Measurements from ENCODE around the gene UBIAD1.

The UBIAD1 gene

GRCh38 chr1:11321656-11322491 lies 48.9 kb downstream of the UBIAD1 start:
- no peak for DNase-seq (ENCODE audit: low read depth)
- TF ChIP-seq CTCF (conservative IDR thresholded peaks at IDR 0.05; ENCODE audit: control insufficient read depth, insufficient read depth, low read depth, low read length): no peak
- H3K4me3 ChIP-seq (ENCODE audit: control insufficient read depth, low read depth, low read length): no peak overlapping the region

- TF ChIP-seq CTCF (conservative IDR thresholded peaks at IDR 0.05; ENCODE audit: control insufficient read depth, insufficient read depth, low read depth, low read length): no peak
- no peak overlapping the region for H3K4me3 ChIP-seq (ENCODE audit: control insufficient read depth, low read depth, low read length)
- no peak for DNase-seq (ENCODE audit: low read depth)
Observed at GRCh38 chr1:11324567-11325165, 51.7 kb downstream of the UBIAD1 start.

GRCh38 chr1:11326070-11326469 lies 53.1 kb downstream of the UBIAD1 start:
- no peak overlapping the region for H3K4me3 ChIP-seq (ENCODE audit: control insufficient read depth, low read depth, low read length)
- TF ChIP-seq CTCF (conservative IDR thresholded peaks at IDR 0.05; ENCODE audit: control insufficient read depth, insufficient read depth, low read depth, low read length): no peak
- DNase-seq (ENCODE audit: low read depth): no peak

- DNase-seq (ENCODE audit: low read depth): no peak
- TF ChIP-seq CTCF (conservative IDR thresholded peaks at IDR 0.05; ENCODE audit: control insufficient read depth, insufficient read depth, low read depth, low read length): no peak
- no peak overlapping the region for H3K4me3 ChIP-seq (ENCODE audit: control insufficient read depth, low read depth, low read length)
Observed at GRCh38 chr1:11328444-11328843, 55.4 kb downstream of the UBIAD1 start.

GRCh38 chr1:11330411-11330810 lies 57.4 kb downstream of the UBIAD1 start:
- no peak for TF ChIP-seq CTCF (conservative IDR thresholded peaks at IDR 0.05; ENCODE audit: control insufficient read depth, insufficient read depth, low read depth, low read length)
- no peak overlapping the region for H3K4me3 ChIP-seq (ENCODE audit: control insufficient read depth, low read depth, low read length)
- DNase-seq (ENCODE audit: low read depth): no peak

- no peak for DNase-seq (ENCODE audit: low read depth)
- TF ChIP-seq CTCF (conservative IDR thresholded peaks at IDR 0.05; ENCODE audit: control insufficient read depth, insufficient read depth, low read depth, low read length): no peak
- no peak overlapping the region for H3K4me3 ChIP-seq (ENCODE audit: control insufficient read depth, low read depth, low read length)
Observed at GRCh38 chr1:11331036-11331944, 58.3 kb downstream of the UBIAD1 start.
